Keratinocyte (primary cell): ENCODE measurements around the gene SLC7A1. TPM values are rescaled to one million over a fixed set of nuclear protein-coding genes. Genes with fewer than 3 reads are reported as not detected.

ENCODE experiments used
- DNase-seq: peaks from one replicate; pipeline ENCODE4 v3.0.0-alpha.2; 2011; ENCODE audit warnings: low read depth, missing footprints, low spot score
- FAIRE-seq: peaks from 2 replicates; lab custom pipeline; 2011; peaks lifted over from hg19 to GRCh38; lab: Jason Lieb, UNC
- H2AFZ ChIP-seq: 2 replicates; pipeline ENCODE4 v1.6.0; 2012; ENCODE audit warnings: low read length, control low read depth, inconsistent platforms; ENCODE audit not compliant: control insufficient read depth
- H3K27ac ChIP-seq: 2 replicates; pipeline ENCODE4 v1.5.1; 2011; ENCODE audit warnings: low read length; ENCODE audit not compliant: control insufficient read depth, insufficient read depth
- H3K27me3 ChIP-seq: 3 replicates; pipeline ENCODE4 v1.6.0; 2011; ENCODE audit warnings: low read length; ENCODE audit not compliant: control insufficient read depth, insufficient read depth; ENCODE audit errors: extremely low read depth
- H3K36me3 ChIP-seq, 2 experiments: 2 replicates in 1 of 2; 3 replicates in 1 of 2; pipeline ENCODE4 v1.5.1; 2011; ENCODE audit warnings: low read length in 2 of 2, mild to moderate bottlenecking in 1 of 2; ENCODE audit not compliant: control insufficient read depth in 2 of 2, insufficient read depth in 2 of 2; ENCODE audit errors: extremely low read depth in 1 of 2
- H3K4me1 ChIP-seq: 3 replicates; pipeline ENCODE4 v1.5.1; 2011; ENCODE audit warnings: low read length; ENCODE audit not compliant: control insufficient read depth, insufficient read depth; ENCODE audit errors: extremely low read depth
- H3K4me2 ChIP-seq: 3 replicates; pipeline ENCODE4 v1.6.0; 2011; ENCODE audit warnings: low read depth, low read length; ENCODE audit not compliant: control insufficient read depth, insufficient read depth; ENCODE audit errors: extremely low read depth
- H3K4me3 ChIP-seq, 3 experiments: fragments of 200-600 bp in 1 of 3; sonication (generic) in 1 of 3; 2 replicates in 2 of 3; 3 replicates in 1 of 3; pipeline ENCODE4 v1.5.1; 2011 to 2016; ENCODE audit warnings: low read length in 3 of 3, mild to moderate bottlenecking in 3 of 3, control low read depth in 2 of 3, inconsistent platforms in 1 of 3, low read depth in 1 of 3, mixed read lengths in 1 of 3, mixed run types in 1 of 3, moderate library complexity in 1 of 3; ENCODE audit not compliant: control insufficient read depth in 2 of 3, insufficient read depth in 2 of 3; ENCODE audit errors: extremely low read depth in 1 of 3
- H3K79me2 ChIP-seq: 2 replicates; pipeline ENCODE4 v1.6.0; 2012; ENCODE audit warnings: low read length; ENCODE audit not compliant: control insufficient read depth, insufficient read depth
- H3K9ac ChIP-seq: 3 replicates; pipeline ENCODE4 v1.6.0; 2011; ENCODE audit warnings: low read length; ENCODE audit not compliant: control insufficient read depth, insufficient read depth; ENCODE audit errors: extremely low read depth
- H3K9me1 ChIP-seq: 3 replicates; pipeline ENCODE4 v1.6.0; 2011; ENCODE audit warnings: low read length; ENCODE audit not compliant: control insufficient read depth, insufficient read depth; ENCODE audit errors: extremely low read depth
- H3K9me3 ChIP-seq: 2 replicates; pipeline ENCODE4 v1.5.1; 2012; ENCODE audit warnings: low read depth, low read length; ENCODE audit not compliant: control insufficient read depth
- H4K20me1 ChIP-seq: 3 replicates; pipeline ENCODE4 v1.6.0; 2011; ENCODE audit warnings: low read length; ENCODE audit not compliant: control insufficient read depth, insufficient read depth; ENCODE audit errors: extremely low read depth
- EZH2 ChIP-seq: IDR thresholded peaks from one replicate; pipeline ENCODE4 v1.6.1; 2012; ENCODE audit warnings: inconsistent platforms, mild to moderate bottlenecking, low read length, moderate library complexity
- dilution Hi-C: fragments of 300-500 bp; cut with MboI; formaldehyde crosslinking; loops from one replicate; pipeline ENCODE4 v1.7.0; 2020; ENCODE audit warnings: low sequenced_read_pairs; ENCODE audit not compliant: extremely low pct_ligation_motif_present
- polyA plus RNA-seq, 5 experiments: library from polyadenylated mRNA; depleted of rRNA in 3 of 5; stranded (reverse) in 3 of 5; stranded (forward) in 1 of 5; unstranded in 1 of 5; fragments of >200 nt; gene quantifications; 1 replicate in 1 of 5; 2 replicates in 3 of 5; 3 replicates in 1 of 5; pipeline versions ENCODE4 v1.2.1 to v1.2.3, GENCODE V29; 2011 to 2012; ENCODE audit warnings: missing spikeins in 2 of 5, low read depth in 1 of 5, low replicate concordance in 1 of 5
- TF ChIP-seq, protein P1 (sequence below), 3 experiments: IDR thresholded peaks in 1 of 3; conservative IDR thresholded peaks in 1 of 3; optimal IDR thresholded peaks in 1 of 3; 2 replicates in 2 of 3; 3 replicates in 1 of 3; pipeline versions ENCODE3 to v1.5.1; 2011; ENCODE audit warnings: low read length in 3 of 3, mild to moderate bottlenecking in 3 of 3, moderate library complexity in 2 of 3, control low read depth in 1 of 3, inconsistent platforms in 1 of 3; ENCODE audit not compliant: insufficient read depth in 2 of 3; ENCODE audit errors: extremely low read depth in 1 of 3

Gene SLC7A1
- polyA plus RNA-seq, 1 donor (not counting 4 experiments of a cell fraction or from before 2014, with no cell fraction given), result 41.5 TPM

GRCh38 chr13:29541400-29541799 is 54.1 kb downstream of the SLC7A1 start:
- Histone ChIP-seq H4K20me1 (peaks cover 20% of the 10 kb centered on the region), H3K27ac (no peak overlapping the region), H3K4me1 (peaks cover 4% of the 10 kb centered on the region), H3K9ac (no peak overlapping the region), H3K4me2 (no peak overlapping the region), H3K4me3 (no peak overlapping the region), H2AFZ (no peak overlapping the region), H3K36me3 (peaks cover 29 to 31% of the 10 kb centered on the region in 2 experiments), H3K27me3 (no peaks in the 10 kb centered on the region), H3K9me1 (peaks cover 6% of the 10 kb centered on the region), H3K9me3 (no peaks in the 10 kb centered on the region), H3K79me2 (peaks cover 96% of the 10 kb centered on the region)
- DNase-seq (no peak), FAIRE-seq (no peak)
- TF ChIP-seq, protein P1, sequence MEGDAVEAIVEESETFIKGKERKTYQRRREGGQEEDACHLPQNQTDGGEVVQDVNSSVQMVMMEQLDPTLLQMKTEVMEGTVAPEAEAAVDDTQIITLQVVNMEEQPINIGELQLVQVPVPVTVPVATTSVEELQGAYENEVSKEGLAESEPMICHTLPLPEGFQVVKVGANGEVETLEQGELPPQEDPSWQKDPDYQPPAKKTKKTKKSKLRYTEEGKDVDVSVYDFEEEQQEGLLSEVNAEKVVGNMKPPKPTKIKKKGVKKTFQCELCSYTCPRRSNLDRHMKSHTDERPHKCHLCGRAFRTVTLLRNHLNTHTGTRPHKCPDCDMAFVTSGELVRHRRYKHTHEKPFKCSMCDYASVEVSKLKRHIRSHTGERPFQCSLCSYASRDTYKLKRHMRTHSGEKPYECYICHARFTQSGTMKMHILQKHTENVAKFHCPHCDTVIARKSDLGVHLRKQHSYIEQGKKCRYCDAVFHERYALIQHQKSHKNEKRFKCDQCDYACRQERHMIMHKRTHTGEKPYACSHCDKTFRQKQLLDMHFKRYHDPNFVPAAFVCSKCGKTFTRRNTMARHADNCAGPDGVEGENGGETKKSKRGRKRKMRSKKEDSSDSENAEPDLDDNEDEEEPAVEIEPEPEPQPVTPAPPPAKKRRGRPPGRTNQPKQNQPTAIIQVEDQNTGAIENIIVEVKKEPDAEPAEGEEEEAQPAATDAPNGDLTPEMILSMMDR (optimal IDR thresholded peaks at IDR 0.05 in 1 of 3, IDR thresholded peaks at IDR 0.05 in 1 of 3, conservative IDR thresholded peaks at IDR 0.05 in 1 of 3; ENCODE audit: extremely low read depth in 1 of 3, insufficient read depth in 2 of 3, low read length in 3 of 3), result no peak
- no peak for TF ChIP-seq EZH2
- dilution Hi-C loops, result no loop called here

GRCh38 chr13:29540799-29541198 is 54.7 kb downstream of the SLC7A1 start:
- Histone ChIP-seq H4K20me1 (peaks cover 20% of the 10 kb centered on the region), H3K27ac (no peak overlapping the region)

More at GRCh38 chr13:29540799-29541198, 54.7 kb downstream of the SLC7A1 start:
- Histone ChIP-seq H2AFZ (no peak overlapping the region), H3K4me2 (no peak overlapping the region), H3K36me3 (peaks cover 32 to 36% of the 10 kb centered on the region in 2 experiments), H3K9me1 (peaks cover 6% of the 10 kb centered on the region), H3K79me2 (peaks cover 96% of the 10 kb centered on the region), H3K27me3 (no peaks in the 10 kb centered on the region), H3K4me1 (peaks cover 4% of the 10 kb centered on the region), H3K9me3 (no peaks in the 10 kb centered on the region), H3K4me3 (no peak overlapping the region), H3K9ac (no peak overlapping the region)
- dilution Hi-C loops, result no loop called here
- FAIRE-seq (no peak), DNase-seq (no peak)
- TF ChIP-seq, protein P1 (optimal IDR thresholded peaks at IDR 0.05 in 1 of 3, IDR thresholded peaks at IDR 0.05 in 1 of 3, conservative IDR thresholded peaks at IDR 0.05 in 1 of 3; ENCODE audit: extremely low read depth in 1 of 3, insufficient read depth in 2 of 3, low read length in 3 of 3), result no peak
- no peak for TF ChIP-seq EZH2
